Measurements from ENCODE around the gene AQP6. TPM values are rescaled to one million over a fixed set of nuclear protein-coding genes. Genes with fewer than 3 reads are reported as not detected.

The AQP6 gene, protein sequence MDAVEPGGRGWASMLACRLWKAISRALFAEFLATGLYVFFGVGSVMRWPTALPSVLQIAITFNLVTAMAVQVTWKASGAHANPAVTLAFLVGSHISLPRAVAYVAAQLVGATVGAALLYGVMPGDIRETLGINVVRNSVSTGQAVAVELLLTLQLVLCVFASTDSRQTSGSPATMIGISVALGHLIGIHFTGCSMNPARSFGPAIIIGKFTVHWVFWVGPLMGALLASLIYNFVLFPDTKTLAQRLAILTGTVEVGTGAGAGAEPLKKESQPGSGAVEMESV
- under 1 TPM in 2 of 7 donors, not detected in 5; under 0.01 to 0.08 TPM for total RNA-seq
- polyA plus RNA-seq, result under 1 TPM in 1 of 2 donors, not detected in 1; 0.04 TPM
- long read RNA-seq, donor 1, result 0 reads
- long read RNA-seq, donor 2, result 0 reads
- long read RNA-seq, donor 3, result 0 reads

DNA sequence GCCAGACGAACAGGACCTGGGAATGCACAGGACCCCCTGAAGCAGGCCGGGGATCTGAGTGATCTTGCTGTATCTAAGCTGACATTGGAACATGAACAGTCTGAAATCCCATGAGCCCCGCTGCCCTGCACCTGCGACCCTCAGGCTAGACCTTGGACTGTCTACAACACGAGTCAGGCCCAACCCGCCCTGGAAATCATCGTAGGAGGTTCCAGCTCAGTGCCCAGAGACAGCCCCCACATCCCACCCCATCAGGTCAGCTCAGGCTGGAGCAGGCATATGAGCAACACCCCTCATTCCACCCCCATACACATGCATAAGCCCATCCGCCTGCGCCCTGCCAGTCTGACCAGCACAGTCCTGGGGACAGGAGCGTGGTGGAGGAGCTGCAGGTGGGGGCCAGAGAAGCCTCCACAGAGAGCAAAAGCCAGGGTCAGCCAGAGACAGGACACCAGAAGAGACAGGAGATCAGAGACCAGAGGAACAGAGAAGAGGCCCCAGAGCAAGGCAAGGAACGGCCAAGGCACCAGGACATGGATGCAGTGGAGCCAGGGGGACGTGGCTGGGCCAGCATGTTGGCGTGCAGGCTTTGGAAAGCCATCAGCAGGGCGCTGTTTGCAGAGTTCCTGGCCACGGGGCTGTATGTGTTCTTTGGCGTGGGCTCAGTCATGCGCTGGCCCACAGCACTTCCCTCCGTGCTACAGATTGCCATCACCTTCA is at the start of gene AQP6:
TSS of gene AQP6 (plus strand) at position 307 of the 720 bp plus-strand sequence. CDS start at position 534, 227 bp downstream.
- Histone ChIP-seq H3K27ac (no peak within 1 kb of the TSS), H3K9me3 (no peaks in the 10 kb centered on the region), H3K36me3 (no peaks in the 10 kb centered on the region), H3K4me1 (ENCODE audit: insufficient read depth) (peaks cover 8% of the 10 kb centered on the region), H3K27me3 (no peaks in the 10 kb centered on the region), H3K4me3 (no peak within 1 kb of the TSS)
- TF ChIP-seq, protein P1, sequence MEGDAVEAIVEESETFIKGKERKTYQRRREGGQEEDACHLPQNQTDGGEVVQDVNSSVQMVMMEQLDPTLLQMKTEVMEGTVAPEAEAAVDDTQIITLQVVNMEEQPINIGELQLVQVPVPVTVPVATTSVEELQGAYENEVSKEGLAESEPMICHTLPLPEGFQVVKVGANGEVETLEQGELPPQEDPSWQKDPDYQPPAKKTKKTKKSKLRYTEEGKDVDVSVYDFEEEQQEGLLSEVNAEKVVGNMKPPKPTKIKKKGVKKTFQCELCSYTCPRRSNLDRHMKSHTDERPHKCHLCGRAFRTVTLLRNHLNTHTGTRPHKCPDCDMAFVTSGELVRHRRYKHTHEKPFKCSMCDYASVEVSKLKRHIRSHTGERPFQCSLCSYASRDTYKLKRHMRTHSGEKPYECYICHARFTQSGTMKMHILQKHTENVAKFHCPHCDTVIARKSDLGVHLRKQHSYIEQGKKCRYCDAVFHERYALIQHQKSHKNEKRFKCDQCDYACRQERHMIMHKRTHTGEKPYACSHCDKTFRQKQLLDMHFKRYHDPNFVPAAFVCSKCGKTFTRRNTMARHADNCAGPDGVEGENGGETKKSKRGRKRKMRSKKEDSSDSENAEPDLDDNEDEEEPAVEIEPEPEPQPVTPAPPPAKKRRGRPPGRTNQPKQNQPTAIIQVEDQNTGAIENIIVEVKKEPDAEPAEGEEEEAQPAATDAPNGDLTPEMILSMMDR (IDR thresholded peaks at IDR 0.05), result no peak
- no peak for TF ChIP-seq POLR2A (IDR thresholded peaks at IDR 0.05)
- no peak for TF ChIP-seq EP300 (IDR thresholded peaks at IDR 0.05)
- DNase-seq, result no peak
- intact Hi-C loops (cut with DNase I), result loop anchor here in 2 of 4 donors (5.0 kb wide), 2 partner anchors 80 to 94 kb away; no protein-coding TSS in a partner anchor
- WGBS, 3 donors, result 85 to 89% (median 86%) methylated on average over 18 of the region's 18 CpGs

DNA sequence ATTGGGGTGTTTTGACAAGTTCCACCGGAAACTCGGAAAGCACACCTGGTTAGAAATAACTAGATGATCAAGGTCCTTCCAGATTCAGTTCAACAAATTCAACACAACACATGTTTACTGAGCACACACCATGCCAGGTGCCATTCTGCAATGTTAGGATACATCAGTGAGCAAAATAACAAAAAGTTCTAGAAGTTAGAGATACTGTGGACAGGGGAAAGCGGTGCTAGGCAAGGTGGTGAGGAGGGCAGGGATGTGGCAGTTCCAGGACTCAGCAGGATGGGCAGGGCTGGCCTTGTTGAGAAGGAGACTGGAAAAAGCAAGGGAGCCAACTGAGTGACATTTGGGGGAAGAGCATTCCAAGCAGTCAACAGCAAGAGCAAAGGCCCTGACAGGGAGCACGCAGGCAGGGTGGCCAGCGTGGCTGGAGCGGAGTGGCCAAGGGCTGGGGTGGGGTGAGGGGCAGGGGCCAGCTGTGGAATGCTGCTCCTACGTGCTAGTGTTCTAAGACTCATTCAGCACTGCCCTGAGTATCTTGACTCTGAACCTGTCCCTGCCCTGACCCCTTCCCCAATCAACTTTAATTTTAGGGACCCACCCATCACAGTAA is 49.6 kb upstream of the AQP6 start:
- Histone ChIP-seq H3K4me1 (ENCODE audit: insufficient read depth) (peaks cover 17% of the 10 kb centered on the region), H3K27ac (peak overlapping the region in 1 of 2 donors; percentile 19), H3K9me3 (no peaks in the 10 kb centered on the region), H3K4me3 (no peak overlapping the region), H3K27me3 (no peaks in the 10 kb centered on the region), H3K36me3 (no peaks in the 10 kb centered on the region)
- DNase-seq, result peak in 1 of 5 donors; percentile 57
- intact Hi-C loops (cut with DNase I), result no loop called here
- 34 to 40% (median 37%) methylated on average over 7 of the region's 7 CpGs for WGBS, 3 donors
- TF ChIP-seq POLR2A (IDR thresholded peaks at IDR 0.05) (no peak), EP300 (IDR thresholded peaks at IDR 0.05) (no peak)
- TF ChIP-seq, protein P1 (IDR thresholded peaks at IDR 0.05), result no peak

DNA sequence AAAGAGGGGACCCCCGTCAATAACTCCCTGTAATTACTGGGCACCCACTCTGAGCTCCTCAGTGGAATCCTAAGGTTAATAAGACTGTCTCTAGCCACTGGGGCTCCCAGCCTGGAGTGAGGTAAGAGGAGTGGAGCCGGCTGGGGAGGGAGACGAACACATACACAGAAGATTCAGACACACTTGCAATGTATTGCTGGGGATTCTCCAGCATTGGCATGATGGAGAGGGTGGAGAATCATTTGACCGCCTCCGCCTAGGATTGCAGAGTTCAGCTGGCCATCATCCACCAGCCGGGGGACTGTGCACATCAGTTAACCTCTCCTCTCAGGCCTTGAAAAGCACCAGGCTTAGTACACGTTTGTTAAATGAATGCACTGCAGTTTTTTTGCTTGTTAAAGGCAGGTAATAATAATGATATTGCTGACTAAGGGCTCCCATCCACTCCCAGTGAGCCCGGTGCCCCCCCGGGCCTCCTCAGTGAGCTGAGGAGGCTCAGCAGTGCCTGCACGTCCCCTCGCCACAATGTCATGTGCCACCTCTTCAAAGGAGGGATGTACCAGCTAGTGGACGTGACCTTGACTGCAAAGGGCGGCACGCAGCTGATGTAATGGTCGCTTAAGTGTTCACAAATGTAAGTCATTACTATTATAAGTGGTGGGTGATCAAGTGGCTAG is 48.7 kb upstream of the AQP6 start:
- WGBS, 3 donors, result 77 to 84% (median 81%) methylated on average over 15 of the region's 15 CpGs
- Histone ChIP-seq H3K36me3 (no peaks in the 10 kb centered on the region), H3K4me1 (ENCODE audit: insufficient read depth) (peaks cover 17% of the 10 kb centered on the region), H3K27me3 (no peaks in the 10 kb centered on the region), H3K9me3 (no peaks in the 10 kb centered on the region), H3K4me3 (no peak overlapping the region), H3K27ac (no peak overlapping the region)
- TF ChIP-seq POLR2A (IDR thresholded peaks at IDR 0.05) (no peak), EP300 (IDR thresholded peaks at IDR 0.05) (no peak)
- TF ChIP-seq, protein P1 (IDR thresholded peaks at IDR 0.05), result no peak
- intact Hi-C loops (cut with DNase I), result no loop called here
- peak in 1 of 5 donors; percentile 29 for DNase-seq
